Astrocyte of the cerebellum (primary cell): ENCODE results near the gene MARCHF11.

Experiments used
- DNase-seq: peaks from one replicate; pipeline ENCODE4 v3.0.0-alpha.2; 2011; ENCODE audit warnings: low read depth
- H3K4me3 ChIP-seq: 2 replicates; pipeline ENCODE4 v1.5.1; 2011; ENCODE audit warnings: mild to moderate bottlenecking, low read depth, low read length, moderate library complexity
- CTCF ChIP-seq: IDR thresholded peaks from 2 replicates; pipeline ENCODE4 v1.5.1; 2012; ENCODE audit warnings: low read length, low read depth, moderate library complexity, mild to moderate bottlenecking; ENCODE audit errors: missing control alignments
- in situ Hi-C: cut with HindIII; loops from 2 replicates; pipeline ENCODE4 v1.10.0; 2017; ENCODE audit warnings: low sequenced_read_pairs

MARCHF11 gene

DNA sequence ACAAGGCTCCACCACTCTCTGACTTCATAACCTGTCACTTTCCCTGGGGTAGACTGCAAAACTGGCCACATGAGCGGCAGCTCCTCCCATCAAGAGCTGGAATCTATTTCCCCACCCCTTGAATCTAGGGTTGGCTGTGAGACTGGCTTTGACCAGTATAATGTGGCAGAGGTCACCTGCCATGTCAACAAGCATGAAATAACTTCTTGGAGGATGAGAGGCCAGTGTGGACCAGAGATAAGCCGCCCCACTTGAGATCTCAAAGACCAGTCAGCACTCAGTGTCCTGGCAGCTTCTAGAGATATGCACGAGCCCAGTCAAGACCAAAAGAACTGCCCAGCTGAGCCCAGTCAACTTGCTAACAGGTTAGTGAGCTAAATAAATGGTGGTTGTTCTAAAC is 59.0 kb downstream of the MARCHF11 start:
- no peak for TF ChIP-seq CTCF
- DNase-seq: no peak
- in situ Hi-C loops: no loop called here

GRCh38 chr5:16119790-16120189 is 59.8 kb downstream of the MARCHF11 start:
- no peak overlapping the region for H3K4me3 ChIP-seq
- in situ Hi-C loops: no loop called here

More for the DNA sequence above, 59.0 kb downstream of the MARCHF11 start:
- no peak overlapping the region for H3K4me3 ChIP-seq

DNA sequence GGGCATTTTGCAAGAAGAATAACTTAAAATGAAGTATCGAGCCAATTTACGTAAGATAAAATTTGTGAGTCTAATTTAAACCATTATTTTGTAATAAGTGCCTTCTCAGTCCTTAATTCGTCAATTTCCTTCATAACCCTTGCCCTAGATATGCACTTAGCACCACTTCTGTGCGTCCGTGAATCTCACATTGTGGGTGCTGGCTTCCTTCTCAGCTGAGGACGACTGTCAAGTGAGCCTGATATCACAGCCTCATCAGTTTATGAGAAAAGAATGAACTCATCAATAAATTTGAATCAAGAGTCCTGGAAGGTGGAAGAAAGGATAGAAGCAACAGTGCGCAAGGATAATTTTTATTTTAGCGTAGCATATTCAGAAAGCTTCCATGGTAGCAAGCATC is 64.5 kb downstream of the MARCHF11 start:
- no peak for TF ChIP-seq CTCF
- H3K4me3 ChIP-seq: no peak overlapping the region
- in situ Hi-C loops: no loop called here
- no peak for DNase-seq

More at GRCh38 chr5:16119790-16120189, 59.8 kb downstream of the MARCHF11 start:
- no peak for TF ChIP-seq CTCF
- DNase-seq: no peak

GRCh38 chr5:16108418-16108817 is 71.2 kb downstream of the MARCHF11 start:
- in situ Hi-C loops: no loop called here
- no peak for DNase-seq
- no peak for TF ChIP-seq CTCF

GRCh38 chr5:16104961-16105360 is 74.6 kb downstream of the MARCHF11 start:
- DNase-seq: no peak
- in situ Hi-C loops: no loop called here
- no peak overlapping the region for H3K4me3 ChIP-seq
- TF ChIP-seq CTCF: no peak

More at GRCh38 chr5:16108418-16108817, 71.2 kb downstream of the MARCHF11 start:
- H3K4me3 ChIP-seq: no peak overlapping the region

DNA sequence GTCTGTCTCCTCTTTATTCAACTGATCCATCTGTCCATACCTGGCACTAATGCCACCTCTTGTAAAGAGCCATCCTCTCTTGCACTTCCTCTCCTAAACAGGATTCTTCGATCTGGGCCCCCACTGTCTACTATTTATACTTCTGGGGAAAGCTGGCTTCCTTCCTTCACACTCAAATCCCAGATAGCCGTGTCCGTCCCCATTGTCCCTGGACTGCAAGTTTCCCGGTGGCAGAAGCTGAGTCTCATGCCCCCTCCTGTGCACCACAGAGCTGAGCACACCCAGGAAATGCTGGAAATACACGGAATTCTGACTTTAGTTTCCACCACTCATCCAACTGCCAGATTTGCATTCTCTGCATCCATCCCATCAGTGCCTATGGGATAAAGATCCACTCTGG is 84.0 kb downstream of the MARCHF11 start:
- H3K4me3 ChIP-seq: no peak overlapping the region
- no peak for TF ChIP-seq CTCF
- DNase-seq: no peak
- in situ Hi-C loops: no loop called here

- no peak for DNase-seq
- TF ChIP-seq CTCF: no peak
- H3K4me3 ChIP-seq: no peak overlapping the region
- in situ Hi-C loops: no loop called here
Measured at GRCh38 chr5:16090270-16090669, 89.3 kb downstream of the MARCHF11 start.
